ENCODE data around the gene RND3.

- TF ChIP-seq, protein P1, sequence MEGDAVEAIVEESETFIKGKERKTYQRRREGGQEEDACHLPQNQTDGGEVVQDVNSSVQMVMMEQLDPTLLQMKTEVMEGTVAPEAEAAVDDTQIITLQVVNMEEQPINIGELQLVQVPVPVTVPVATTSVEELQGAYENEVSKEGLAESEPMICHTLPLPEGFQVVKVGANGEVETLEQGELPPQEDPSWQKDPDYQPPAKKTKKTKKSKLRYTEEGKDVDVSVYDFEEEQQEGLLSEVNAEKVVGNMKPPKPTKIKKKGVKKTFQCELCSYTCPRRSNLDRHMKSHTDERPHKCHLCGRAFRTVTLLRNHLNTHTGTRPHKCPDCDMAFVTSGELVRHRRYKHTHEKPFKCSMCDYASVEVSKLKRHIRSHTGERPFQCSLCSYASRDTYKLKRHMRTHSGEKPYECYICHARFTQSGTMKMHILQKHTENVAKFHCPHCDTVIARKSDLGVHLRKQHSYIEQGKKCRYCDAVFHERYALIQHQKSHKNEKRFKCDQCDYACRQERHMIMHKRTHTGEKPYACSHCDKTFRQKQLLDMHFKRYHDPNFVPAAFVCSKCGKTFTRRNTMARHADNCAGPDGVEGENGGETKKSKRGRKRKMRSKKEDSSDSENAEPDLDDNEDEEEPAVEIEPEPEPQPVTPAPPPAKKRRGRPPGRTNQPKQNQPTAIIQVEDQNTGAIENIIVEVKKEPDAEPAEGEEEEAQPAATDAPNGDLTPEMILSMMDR (IDR thresholded peaks at IDR 0.05): no peak
- TF ChIP-seq POLR2A (IDR thresholded peaks at IDR 0.05): no peak
Observed at GRCh38 chr2:150475479-150476250, 11.8 kb downstream of the RND3 start.
